GM12801 (cell line): Measurements from ENCODE around the gene CDK11B.
"Not testable (repeated sequence)": the region's sequence is repeated elsewhere in the genome, so short reads cannot be mapped to it uniquely, and the experiment has no call there.

Experiments used
- CTCF ChIP-seq: IDR thresholded peaks from one replicate; pipeline ENCODE4 v1.5.1; 2011; ENCODE audit warnings: control low read depth; ENCODE audit not compliant: insufficient read length; ENCODE audit errors: extremely low read depth

Gene CDK11B

GRCh38 chr1:1658583-1659549 is at the start of gene CDK11B:
Gene CDK11B (minus strand): TSS chr1:1659004. CDS start chr1:1657485, 1,519 bp downstream.
- TF ChIP-seq CTCF, result not testable (repeated sequence)

- TF ChIP-seq CTCF, result no peak
Observed at GRCh38 chr1:1703796-1704195, 45.0 kb upstream of the CDK11B start.

- TF ChIP-seq CTCF, result not testable (repeated sequence)
Observed at GRCh38 chr1:1692714-1693647, 34.2 kb upstream of the CDK11B start, which contains the start of gene SLC35E2B. Gene SLC35E2B (minus strand): TSS chr1:1692795. CDS start chr1:1676699, 16,096 bp downstream.

GRCh38 chr1:1687846-1688245 is 29.0 kb upstream of the CDK11B start:
- no peak for TF ChIP-seq CTCF

- TF ChIP-seq CTCF, result no peak
Observed at GRCh38 chr1:1684031-1684681, 25.4 kb upstream of the CDK11B start.

GRCh38 chr1:1683104-1683905 is 24.5 kb upstream of the CDK11B start:
- TF ChIP-seq CTCF, result no peak
